ENCODE measurements around the gene USE1.

Gene USE1

DNA sequence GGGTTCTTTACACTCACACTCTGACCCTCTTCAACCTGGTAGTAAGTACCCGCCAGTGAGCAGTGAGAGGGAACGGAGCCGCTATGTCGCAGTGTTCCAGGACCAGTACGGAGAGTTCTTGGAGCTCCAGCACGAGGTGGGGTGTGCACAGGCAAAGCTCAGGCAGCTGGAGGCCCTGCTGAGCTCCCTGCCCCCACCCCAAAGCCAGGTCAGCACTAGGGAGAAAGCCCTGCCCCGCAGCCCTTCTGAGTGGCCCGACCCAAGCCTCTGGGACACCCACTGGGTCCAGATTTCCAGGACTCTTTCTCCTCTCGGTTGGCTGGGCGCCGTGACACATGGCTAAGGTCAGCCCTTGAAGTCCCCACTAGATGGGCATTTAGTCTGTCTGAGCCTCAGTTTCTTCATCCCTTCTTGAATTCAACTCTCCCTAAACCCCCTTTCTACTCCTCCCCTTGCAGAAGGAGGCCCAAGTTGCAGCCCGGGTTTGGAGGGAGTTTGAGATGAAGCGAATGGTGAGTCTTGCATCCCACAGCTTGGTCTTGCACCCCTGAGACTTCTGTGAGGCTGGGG lies 12.7 kb downstream of the USE1 start:
- H3K4me1 ChIP-seq (ENCODE audit: control insufficient read depth, insufficient read depth, low read length): peaks cover 5% of the 10 kb centered on the region
- H3K27me3 ChIP-seq (ENCODE audit: control insufficient read depth, insufficient read depth, low read length): no peaks in the 10 kb centered on the region
- H3K9ac ChIP-seq (ENCODE audit: low read length): no peak overlapping the region
- peaks cover 13% of the 10 kb centered on the region for H3K36me3 ChIP-seq (ENCODE audit: control insufficient read depth, insufficient read depth, low read length)
- H3K9me3 ChIP-seq (ENCODE audit: control insufficient read depth, low read length): no peaks in the 10 kb centered on the region
- no peak overlapping the region for H3K4me3 ChIP-seq (ENCODE audit: low read length)

DNA sequence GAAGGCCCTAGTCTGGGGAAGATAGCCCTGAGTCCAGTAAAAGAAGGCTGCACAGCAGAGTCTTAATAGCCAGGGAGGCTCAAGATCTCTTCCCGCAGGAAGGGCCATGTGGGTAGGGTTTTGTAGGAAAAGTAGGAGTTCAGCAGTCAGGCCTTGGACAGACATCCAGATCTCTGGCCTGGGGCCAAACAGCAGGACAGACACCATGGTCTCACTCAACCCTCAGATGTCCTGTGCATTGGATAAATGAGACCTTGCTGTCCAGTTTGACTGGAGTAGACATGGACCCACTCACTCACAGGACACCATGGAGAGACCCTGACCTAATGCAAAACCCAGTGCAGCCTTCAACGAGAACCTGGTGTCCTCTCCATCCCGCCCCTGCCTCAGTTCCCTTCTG lies 14.7 kb downstream of the USE1 start:
- Histone ChIP-seq H3K27me3 (ENCODE audit: control insufficient read depth, insufficient read depth, low read length) (no peaks in the 10 kb centered on the region), H3K4me1 (ENCODE audit: control insufficient read depth, insufficient read depth, low read length) (peaks cover 7% of the 10 kb centered on the region), H3K9me3 (ENCODE audit: control insufficient read depth, low read length) (no peaks in the 10 kb centered on the region), H3K9ac (ENCODE audit: low read length) (no peak overlapping the region), H3K36me3 (ENCODE audit: control insufficient read depth, insufficient read depth, low read length) (peaks cover 13% of the 10 kb centered on the region), H3K4me3 (ENCODE audit: low read length) (no peak overlapping the region)

DNA sequence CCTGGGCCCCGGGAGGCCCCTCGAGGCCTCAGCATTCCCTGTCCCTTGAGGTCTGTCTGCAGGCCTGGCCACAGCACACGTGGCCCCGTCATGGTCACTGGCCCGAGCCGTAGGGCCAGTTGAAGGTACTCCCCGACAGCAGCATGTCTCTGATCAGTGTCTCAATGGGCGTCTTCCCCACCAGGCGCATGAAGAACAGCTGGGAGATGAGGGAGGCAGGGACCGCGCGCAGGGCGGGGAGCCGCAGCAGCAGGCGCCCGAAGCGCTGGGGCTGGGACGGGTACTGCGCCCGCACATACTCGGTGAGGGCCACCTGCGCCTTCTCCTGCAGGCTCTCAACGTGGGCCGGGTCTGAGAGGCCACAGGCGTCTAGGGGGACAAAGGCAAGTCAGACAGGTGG lies 17.1 kb downstream of the USE1 start:
- Histone ChIP-seq H3K9ac (ENCODE audit: low read length) (no peak overlapping the region), H3K36me3 (ENCODE audit: control insufficient read depth, insufficient read depth, low read length) (peaks cover 13% of the 10 kb centered on the region), H3K27me3 (ENCODE audit: control insufficient read depth, insufficient read depth, low read length) (no peaks in the 10 kb centered on the region), H3K4me3 (ENCODE audit: low read length) (no peak overlapping the region), H3K4me1 (ENCODE audit: control insufficient read depth, insufficient read depth, low read length) (peaks cover 24% of the 10 kb centered on the region), H3K9me3 (ENCODE audit: control insufficient read depth, low read length) (no peaks in the 10 kb centered on the region)

DNA sequence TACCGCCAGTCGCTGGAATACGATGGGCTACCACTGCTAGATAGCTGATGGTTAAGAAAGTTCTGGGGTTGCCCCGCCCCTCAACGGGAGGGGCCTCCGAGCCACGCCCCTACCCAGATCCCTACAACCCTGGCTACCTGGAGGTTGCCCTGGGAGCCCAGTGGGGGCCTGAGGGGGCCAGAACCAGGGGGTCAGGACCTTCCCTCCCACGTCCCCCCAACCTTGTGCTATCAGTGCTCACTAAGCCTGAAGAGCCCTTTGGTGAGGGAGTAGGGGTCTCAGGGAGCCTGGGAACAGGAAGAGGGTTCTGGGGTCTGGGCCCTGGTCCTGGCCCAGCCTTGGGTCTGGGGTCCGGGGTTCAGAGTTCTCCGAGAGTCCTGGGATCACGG lies 19.7 kb downstream of the USE1 start:
- Histone ChIP-seq H3K27me3 (ENCODE audit: control insufficient read depth, insufficient read depth, low read length) (no peaks in the 10 kb centered on the region), H3K9me3 (ENCODE audit: control insufficient read depth, low read length) (no peaks in the 10 kb centered on the region), H3K36me3 (ENCODE audit: control insufficient read depth, insufficient read depth, low read length) (peaks cover 20% of the 10 kb centered on the region), H3K4me3 (ENCODE audit: low read length) (peak overlapping the region; percentile 56), H3K9ac (ENCODE audit: low read length) (peak overlapping the region; percentile 43), H3K4me1 (ENCODE audit: control insufficient read depth, insufficient read depth, low read length) (peaks cover 38% of the 10 kb centered on the region)

DNA sequence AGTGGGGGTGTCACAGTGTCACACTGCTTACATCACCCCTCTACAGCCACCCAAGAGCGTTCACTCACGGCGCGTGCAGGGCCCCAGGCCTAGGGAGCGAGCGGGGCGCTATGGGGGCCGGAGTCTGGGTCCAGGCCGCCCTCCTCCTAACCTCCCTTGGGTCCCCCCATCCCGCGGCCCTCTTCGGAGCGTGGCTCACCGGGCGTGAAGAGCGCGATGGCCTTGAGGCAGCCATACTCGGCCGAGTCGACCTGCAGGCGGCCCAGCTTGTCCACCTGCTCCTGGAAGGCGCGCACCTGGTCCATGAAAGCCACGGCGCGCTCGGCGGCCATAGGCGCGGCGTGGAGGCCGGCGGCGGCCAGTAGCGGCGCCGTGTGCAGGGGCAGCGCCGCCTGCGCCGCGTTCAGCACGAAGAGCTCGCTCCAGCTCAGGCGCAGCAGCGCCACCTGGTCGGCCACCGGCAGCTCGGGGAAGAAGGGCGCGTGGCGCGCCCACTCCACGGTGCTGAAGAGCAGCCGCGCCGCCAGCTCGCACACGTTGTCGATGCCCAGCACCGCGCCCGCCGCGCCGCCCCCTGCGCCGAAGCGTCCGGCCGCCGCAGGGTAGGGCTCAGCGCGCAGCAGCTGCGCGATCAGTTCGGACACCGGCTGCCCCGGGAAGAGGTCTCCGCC lies 20.3 kb downstream of the USE1 start:
- no peaks in the 10 kb centered on the region for H3K27me3 ChIP-seq (ENCODE audit: control insufficient read depth, insufficient read depth, low read length)
- peak overlapping the region; percentile 43 for H3K9ac ChIP-seq (ENCODE audit: low read length)
- H3K36me3 ChIP-seq (ENCODE audit: control insufficient read depth, insufficient read depth, low read length): peaks cover 22% of the 10 kb centered on the region
- H3K4me1 ChIP-seq (ENCODE audit: control insufficient read depth, insufficient read depth, low read length): peaks cover 42% of the 10 kb centered on the region
- peak overlapping the region; percentile 56 for H3K4me3 ChIP-seq (ENCODE audit: low read length)
- H3K9me3 ChIP-seq (ENCODE audit: control insufficient read depth, low read length): no peaks in the 10 kb centered on the region

DNA sequence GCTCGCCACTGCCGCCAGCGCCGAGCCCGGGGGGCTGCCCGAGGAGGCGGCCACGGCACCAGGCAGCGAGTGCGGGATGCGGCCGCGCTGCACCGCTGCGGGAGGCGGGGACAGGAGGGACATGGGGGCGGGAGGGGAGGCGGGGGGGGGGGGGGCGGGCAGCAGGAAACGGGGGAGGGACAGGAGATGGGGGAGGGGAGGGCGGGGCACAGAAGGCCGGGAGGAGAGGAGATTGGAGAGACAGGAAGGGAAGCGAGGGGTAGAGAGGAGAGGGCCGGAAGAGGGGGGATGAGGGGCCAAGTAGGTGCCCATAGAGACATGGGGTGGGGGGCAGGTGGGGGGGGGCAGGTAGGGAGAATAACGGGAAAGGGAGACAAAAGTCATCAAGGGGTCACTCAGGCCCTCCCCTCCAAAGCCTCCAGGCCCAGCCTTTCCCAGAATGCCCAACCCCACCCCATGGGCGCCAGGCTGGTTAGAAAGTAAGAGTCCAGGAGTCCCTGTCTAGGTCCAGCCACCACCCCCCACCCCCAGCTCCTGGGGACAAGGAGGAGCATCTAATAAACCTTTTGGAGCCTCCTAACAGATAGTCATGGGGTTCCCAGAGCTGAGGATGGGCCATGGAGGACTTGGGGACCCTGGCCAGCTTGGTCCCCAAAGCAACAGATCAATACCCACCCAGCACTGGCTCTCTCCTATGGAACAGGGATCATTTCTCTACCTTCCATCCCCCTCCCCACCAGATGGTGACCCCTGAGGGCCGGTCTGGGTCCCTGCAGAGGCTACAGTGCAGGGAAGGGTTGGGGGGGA lies 21.0 kb downstream of the USE1 start:
- H3K9ac ChIP-seq (ENCODE audit: low read length): peak overlapping the region; percentile 53
- no peak overlapping the region for H3K4me3 ChIP-seq (ENCODE audit: low read length)
- H3K36me3 ChIP-seq (ENCODE audit: control insufficient read depth, insufficient read depth, low read length): peaks cover 22% of the 10 kb centered on the region
- H3K9me3 ChIP-seq (ENCODE audit: control insufficient read depth, low read length): no peaks in the 10 kb centered on the region
- no peaks in the 10 kb centered on the region for H3K27me3 ChIP-seq (ENCODE audit: control insufficient read depth, insufficient read depth, low read length)
- H3K4me1 ChIP-seq (ENCODE audit: control insufficient read depth, insufficient read depth, low read length): peaks cover 47% of the 10 kb centered on the region

DNA sequence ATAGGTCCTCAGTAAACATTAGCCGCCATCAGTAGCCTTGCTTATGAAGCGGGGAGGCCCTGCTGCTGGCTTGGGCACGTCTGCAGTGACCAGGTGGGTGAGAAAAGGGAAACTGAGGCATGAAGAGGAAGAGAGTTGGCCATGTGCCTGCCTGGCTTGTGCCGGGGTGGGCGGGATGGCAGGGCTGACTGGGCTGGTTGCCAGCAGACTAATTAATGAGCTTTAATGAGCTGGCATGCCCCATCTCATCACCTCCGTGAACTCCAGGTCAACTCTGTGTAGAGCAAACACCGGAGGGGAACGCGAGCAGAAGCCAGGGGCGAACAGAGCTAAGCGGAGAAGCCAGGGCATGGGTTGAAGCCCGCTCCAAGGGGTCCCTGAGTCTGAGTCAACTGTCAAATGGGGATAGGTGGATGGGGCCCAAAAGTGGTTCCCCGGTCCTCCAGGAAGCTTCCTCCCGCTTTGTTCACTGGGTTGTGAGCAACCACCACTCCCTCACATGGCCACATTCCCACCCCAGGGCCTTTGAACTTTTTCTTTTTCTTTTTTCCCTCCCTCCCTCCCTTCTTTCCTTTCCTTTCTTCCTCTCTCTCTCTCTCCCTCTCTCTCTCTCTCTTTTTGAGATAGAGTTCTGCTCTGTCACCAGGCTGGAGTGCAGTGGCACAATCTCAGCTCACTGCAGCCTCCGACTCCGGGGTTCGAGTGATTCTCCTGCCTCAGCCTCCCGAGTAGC lies 21.8 kb downstream of the USE1 start:
- peaks cover 18% of the 10 kb centered on the region for H3K36me3 ChIP-seq (ENCODE audit: control insufficient read depth, insufficient read depth, low read length)
- H3K4me3 ChIP-seq (ENCODE audit: low read length): no peak overlapping the region

DNA sequence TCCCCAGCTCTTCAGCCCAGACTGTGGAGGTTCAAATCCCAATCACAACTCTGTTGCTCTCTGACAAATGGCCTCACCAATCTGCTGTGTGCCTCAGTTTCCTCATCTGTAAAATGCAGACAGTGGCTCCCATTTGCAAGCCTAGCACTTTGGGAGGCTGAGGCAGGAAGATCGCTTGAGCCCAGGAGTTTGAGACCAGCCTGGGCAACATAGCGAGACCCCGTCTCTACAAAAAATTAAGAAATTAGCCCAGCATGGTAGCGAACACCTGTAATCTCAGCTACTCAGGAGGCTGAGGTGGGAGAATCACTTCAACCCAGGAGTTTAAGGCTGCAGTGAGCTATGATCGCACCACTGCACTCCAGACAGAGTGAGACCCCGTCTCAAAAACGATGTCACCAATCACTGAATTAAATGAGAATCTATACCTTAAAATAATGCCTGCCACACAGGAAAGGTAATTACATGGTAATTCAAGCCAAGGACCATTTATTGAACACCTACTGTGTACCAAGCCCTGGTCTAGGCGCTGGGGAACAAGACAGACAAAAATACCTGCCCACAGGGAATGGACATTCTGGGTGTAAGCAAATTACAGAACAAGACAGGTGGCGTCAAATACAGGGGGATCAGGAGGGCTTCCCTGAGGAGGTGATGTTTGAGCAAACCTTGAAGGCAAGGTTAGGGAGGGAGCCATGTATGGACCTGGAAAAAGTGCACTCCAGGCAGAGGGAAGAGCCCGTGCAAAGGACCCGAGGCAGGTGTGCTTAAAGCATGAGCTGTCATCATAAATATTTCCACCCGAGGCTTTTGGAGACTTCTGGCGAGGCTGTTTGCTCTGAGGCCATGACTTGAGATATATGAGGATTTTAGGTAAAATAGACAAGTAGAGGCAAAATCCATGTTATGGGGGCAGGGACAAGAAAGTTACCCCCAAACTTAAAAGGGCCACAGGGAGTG lies 22.9 kb downstream of the USE1 start:
- Histone ChIP-seq H3K4me3 (ENCODE audit: low read length) (no peak overlapping the region), H3K27me3 (ENCODE audit: control insufficient read depth, insufficient read depth, low read length) (no peaks in the 10 kb centered on the region), H3K36me3 (ENCODE audit: control insufficient read depth, insufficient read depth, low read length) (peaks cover 13% of the 10 kb centered on the region), H3K9me3 (ENCODE audit: control insufficient read depth, low read length) (no peaks in the 10 kb centered on the region), H3K9ac (ENCODE audit: low read length) (no peak overlapping the region), H3K4me1 (ENCODE audit: control insufficient read depth, insufficient read depth, low read length) (peaks cover 63% of the 10 kb centered on the region)

More for the DNA sequence above, 21.8 kb downstream of the USE1 start:
- H3K4me1 ChIP-seq (ENCODE audit: control insufficient read depth, insufficient read depth, low read length): peaks cover 54% of the 10 kb centered on the region
- H3K27me3 ChIP-seq (ENCODE audit: control insufficient read depth, insufficient read depth, low read length): no peaks in the 10 kb centered on the region
- H3K9ac ChIP-seq (ENCODE audit: low read length): peak overlapping the region; percentile 53
- no peaks in the 10 kb centered on the region for H3K9me3 ChIP-seq (ENCODE audit: control insufficient read depth, low read length)

DNA sequence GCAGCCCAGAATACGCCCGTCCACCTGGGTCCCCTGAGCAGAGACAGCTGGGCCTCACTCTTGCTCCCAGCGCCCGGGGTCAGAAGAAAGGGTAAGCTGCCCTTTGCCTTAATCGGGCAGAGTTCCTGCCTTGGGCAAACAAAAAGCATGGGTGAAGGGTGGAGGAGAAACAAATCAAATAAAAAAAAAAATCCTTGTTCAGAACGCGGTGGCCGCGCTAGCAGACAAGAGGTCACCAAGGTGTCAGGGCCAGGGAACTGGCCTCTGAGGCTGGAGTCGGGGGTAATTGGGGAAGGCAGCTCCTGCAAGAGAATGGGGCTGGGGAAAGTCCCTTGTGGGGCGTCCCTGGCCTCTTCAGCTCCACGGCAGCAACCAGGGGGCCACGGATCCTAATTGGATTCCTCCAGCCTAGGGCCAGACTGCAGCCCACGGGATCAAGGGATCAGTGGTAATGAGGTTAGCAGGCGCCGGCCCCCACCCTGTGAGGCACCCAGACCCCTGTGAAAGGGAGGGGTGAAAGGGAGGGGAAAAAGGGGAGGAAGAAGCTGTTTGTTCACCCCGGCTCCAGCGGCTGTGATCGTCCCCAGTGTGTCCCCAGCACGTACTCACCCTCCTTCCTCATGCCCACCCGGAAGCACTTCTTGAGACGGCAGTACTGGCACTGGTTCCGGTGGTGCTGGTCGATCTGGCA lies 25.1 kb downstream of the USE1 start:
- H3K9me3 ChIP-seq (ENCODE audit: control insufficient read depth, low read length): no peaks in the 10 kb centered on the region
- no peak overlapping the region for H3K4me3 ChIP-seq (ENCODE audit: low read length)
- H3K4me1 ChIP-seq (ENCODE audit: control insufficient read depth, insufficient read depth, low read length): peaks cover 62% of the 10 kb centered on the region
- peak overlapping the region; percentile 61 for H3K9ac ChIP-seq (ENCODE audit: low read length)
- peaks cover 13% of the 10 kb centered on the region for H3K36me3 ChIP-seq (ENCODE audit: control insufficient read depth, insufficient read depth, low read length)
- H3K27me3 ChIP-seq (ENCODE audit: control insufficient read depth, insufficient read depth, low read length): no peaks in the 10 kb centered on the region

DNA sequence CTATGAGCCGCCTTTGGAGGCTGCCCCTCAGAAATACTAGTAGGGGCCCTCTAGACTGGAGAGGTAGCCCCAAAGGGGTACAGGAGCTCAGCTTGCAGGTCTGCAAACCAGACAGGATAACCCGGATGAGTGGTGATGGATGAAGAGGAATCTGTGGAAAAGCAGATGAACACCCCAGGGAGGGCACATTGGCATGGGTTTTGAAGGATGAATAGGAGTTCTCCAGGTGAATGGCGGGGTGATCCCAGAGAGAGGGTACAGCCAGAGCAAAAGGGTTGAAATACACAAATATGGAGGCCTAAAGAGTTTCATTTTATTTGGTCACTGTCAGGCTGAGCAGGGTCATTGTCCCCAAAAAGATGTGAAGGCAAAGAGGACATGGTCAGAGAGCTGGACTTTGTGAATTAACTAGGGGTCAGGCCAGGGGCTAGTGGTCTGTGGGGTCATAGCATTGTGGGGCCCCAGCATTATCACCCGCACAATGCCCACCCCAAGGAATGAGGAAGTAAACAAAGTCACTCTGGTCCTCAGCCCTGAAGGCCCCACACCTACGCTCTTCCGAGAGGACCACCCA lies 25.8 kb downstream of the USE1 start:
- peaks cover 59% of the 10 kb centered on the region for H3K4me1 ChIP-seq (ENCODE audit: control insufficient read depth, insufficient read depth, low read length)
- peaks cover 13% of the 10 kb centered on the region for H3K36me3 ChIP-seq (ENCODE audit: control insufficient read depth, insufficient read depth, low read length)
- no peak overlapping the region for H3K4me3 ChIP-seq (ENCODE audit: low read length)
- peak overlapping the region; percentile 61 for H3K9ac ChIP-seq (ENCODE audit: low read length)
- no peaks in the 10 kb centered on the region for H3K9me3 ChIP-seq (ENCODE audit: control insufficient read depth, low read length)
- no peaks in the 10 kb centered on the region for H3K27me3 ChIP-seq (ENCODE audit: control insufficient read depth, insufficient read depth, low read length)
